T-helper 17 cell (primary cell): ENCODE results near the gene MTARC1. TPM values are rescaled to one million over a fixed set of nuclear protein-coding genes. Genes with fewer than 3 reads are reported as not detected.
A peak's percentile ranks its signal among the peaks of the same experiment; 100 is the strongest.

ENCODE experiments used
- ATAC-seq: fragments of 150-1000 bp; cut with Tn5 transposase; 2 replicates; pipeline ENCODE4 v1.10.0; 2021; ENCODE audit warnings: mild to moderate bottlenecking, moderate library complexity
- DNase-seq, 3 donors: peaks; one replicate each; pipeline versions ENCODE4 v3.0.0 to v3.0.0-alpha.2; 2020 to 2021
- H3K9me3 ChIP-seq: one replicate; pipeline ENCODE4 v1.7.0; 2013; ENCODE audit warnings: low read length, mild to moderate bottlenecking; ENCODE audit not compliant: control insufficient read depth, poor library complexity, severe bottlenecking
- H3K27ac Mint-ChIP-seq: one replicate; pipeline ENCODE4 v1.8.0; 2022; ENCODE audit warnings: mild to moderate bottlenecking, moderate library complexity, mixed read lengths
- H3K27me3 Mint-ChIP-seq: one replicate; pipeline ENCODE4 v1.8.0; 2022; ENCODE audit warnings: mixed read lengths
- H3K36me3 Mint-ChIP-seq: one replicate; pipeline ENCODE4 v1.8.0; 2022; ENCODE audit warnings: low read depth, mixed read lengths
- H3K4me1 Mint-ChIP-seq: one replicate; pipeline ENCODE4 v1.8.0; 2022; ENCODE audit warnings: mild to moderate bottlenecking, mixed read lengths
- H3K4me3 Mint-ChIP-seq: one replicate; pipeline ENCODE4 v1.8.0; 2022; ENCODE audit warnings: mild to moderate bottlenecking, moderate library complexity, mixed read lengths
- total RNA-seq, 4 donors: library from RNA in 2 of 4; stranded (reverse) in 2 of 4; gene quantifications; one replicate each; pipeline ENCODE4 v1.2.3 and lab custom pipeline; 2022 to 2026

Gene MTARC1
- total RNA-seq, result under 1 TPM in 1 of 2 donors, not detected in 1; 0.75 TPM
- total RNA-seq (lab: John Stamatoyannopoulos, UW), result 0 to 0.23 reads per million in 2 donors

- Mint-ChIP-seq H3K27me3 (peaks cover 64% of the 10 kb centered on the region), H3K4me1 (peaks cover 4% of the 10 kb centered on the region), H3K36me3 (no peaks in the 10 kb centered on the region), H3K27ac (no peak within 1 kb of the TSS), H3K4me3 (peak within 1 kb of the TSS; percentile 60)
- ATAC-seq, result peak; percentile 36
- H3K9me3 ChIP-seq, result peaks cover 2% of the 10 kb centered on the region
- no peak for DNase-seq
Measured at GRCh38 chr1:220786337-220787068, at the start of gene MTARC1. MTARC1 (plus strand) TSS chr1:220786913; CDS start chr1:220786945, 32 bp downstream.

- Mint-ChIP-seq H3K4me1 (no peaks in the 10 kb centered on the region), H3K36me3 (peaks cover 3% of the 10 kb centered on the region), H3K27me3 (peaks cover 57% of the 10 kb centered on the region), H3K4me3 (no peak overlapping the region), H3K27ac (no peak overlapping the region)
- no peaks in the 10 kb centered on the region for H3K9me3 ChIP-seq
- ATAC-seq (no peak), DNase-seq (no peak)
Measured at GRCh38 chr1:220741349-220741748, 45.4 kb upstream of the MTARC1 start.

- H3K36me3 Mint-ChIP-seq, result peaks cover under 1% of the 10 kb centered on the region
- peaks cover 59% of the 10 kb centered on the region for H3K27me3 Mint-ChIP-seq
- no peak overlapping the region for H3K27ac Mint-ChIP-seq
- H3K4me3 Mint-ChIP-seq, result no peak overlapping the region
- no peaks in the 10 kb centered on the region for H3K9me3 ChIP-seq
- no peak for DNase-seq
- ATAC-seq, result no peak
- H3K4me1 Mint-ChIP-seq, result no peaks in the 10 kb centered on the region
Measured at GRCh38 chr1:220741825-220742224, 44.9 kb upstream of the MTARC1 start.

- ATAC-seq (no peak), DNase-seq (no peak)
- H3K27ac Mint-ChIP-seq, result no peak overlapping the region
- H3K4me3 Mint-ChIP-seq, result no peak overlapping the region
- no peaks in the 10 kb centered on the region for H3K36me3 Mint-ChIP-seq
- peaks cover 65% of the 10 kb centered on the region for H3K27me3 Mint-ChIP-seq
- no peaks in the 10 kb centered on the region for H3K4me1 Mint-ChIP-seq
- no peaks in the 10 kb centered on the region for H3K9me3 ChIP-seq
Measured at GRCh38 chr1:220742520-220742919, 44.2 kb upstream of the MTARC1 start.

GRCh38 chr1:220746851-220747250 lies 39.9 kb upstream of the MTARC1 start:
- Mint-ChIP-seq H3K27me3 (peaks cover 79% of the 10 kb centered on the region), H3K4me3 (no peak overlapping the region)
- no peak for ATAC-seq

GRCh38 chr1:220747437-220748088 lies 39.1 kb upstream of the MTARC1 start:
- peak overlapping the region; percentile 69 for H3K4me3 Mint-ChIP-seq
- DNase-seq, result no peak
- H3K27me3 Mint-ChIP-seq, result peaks cover 78% of the 10 kb centered on the region
- ATAC-seq, result no peak
- H3K36me3 Mint-ChIP-seq, result no peaks in the 10 kb centered on the region
- H3K27ac Mint-ChIP-seq, result no peak overlapping the region
- peaks cover 13% of the 10 kb centered on the region for H3K4me1 Mint-ChIP-seq
- H3K9me3 ChIP-seq, result no peaks in the 10 kb centered on the region

More at GRCh38 chr1:220746851-220747250, 39.9 kb upstream of the MTARC1 start:
- no peak overlapping the region for H3K27ac Mint-ChIP-seq
- peaks cover 9% of the 10 kb centered on the region for H3K4me1 Mint-ChIP-seq
- no peak for DNase-seq
- no peaks in the 10 kb centered on the region for H3K9me3 ChIP-seq
- H3K36me3 Mint-ChIP-seq, result no peaks in the 10 kb centered on the region

GRCh38 chr1:220748089-220748934 lies 38.4 kb upstream of the MTARC1 start, which contains the start of gene MTARC2:
MTARC2 (plus strand) TSS chr1:220748322; CDS start chr1:220748532, 210 bp downstream.
- H3K4me3 Mint-ChIP-seq, result peak within 1 kb of the TSS; percentile 70
- ATAC-seq, result peak; percentile 68
- H3K9me3 ChIP-seq, result no peaks in the 10 kb centered on the region
- H3K27ac Mint-ChIP-seq, result no peak within 1 kb of the TSS
- peaks cover 74% of the 10 kb centered on the region for H3K27me3 Mint-ChIP-seq
- H3K36me3 Mint-ChIP-seq, result no peaks in the 10 kb centered on the region
- H3K4me1 Mint-ChIP-seq, result peaks cover 13% of the 10 kb centered on the region
- DNase-seq, result no peak

- no peaks in the 10 kb centered on the region for H3K9me3 ChIP-seq
- ATAC-seq, result no peak
- H3K27me3 Mint-ChIP-seq, result peaks cover 68% of the 10 kb centered on the region
- H3K27ac Mint-ChIP-seq, result no peak overlapping the region
- peaks cover 13% of the 10 kb centered on the region for H3K4me1 Mint-ChIP-seq
- H3K36me3 Mint-ChIP-seq, result no peaks in the 10 kb centered on the region
- DNase-seq, result no peak
- H3K4me3 Mint-ChIP-seq, result peak overlapping the region; percentile 70
Measured at GRCh38 chr1:220748936-220749335, 37.8 kb upstream of the MTARC1 start.

- H3K4me1 Mint-ChIP-seq, result peaks cover 15% of the 10 kb centered on the region
- H3K4me3 Mint-ChIP-seq, result no peak overlapping the region
- ATAC-seq (no peak), DNase-seq (no peak)
- H3K9me3 ChIP-seq, result no peaks in the 10 kb centered on the region
- H3K27me3 Mint-ChIP-seq, result peaks cover 75% of the 10 kb centered on the region
- no peak overlapping the region for H3K27ac Mint-ChIP-seq
- H3K36me3 Mint-ChIP-seq, result no peaks in the 10 kb centered on the region
Measured at GRCh38 chr1:220750131-220750515, 36.6 kb upstream of the MTARC1 start.

GRCh38 chr1:220751111-220751510 lies 35.6 kb upstream of the MTARC1 start:
- no peak overlapping the region for H3K4me3 Mint-ChIP-seq
- ATAC-seq, result no peak
- H3K9me3 ChIP-seq, result no peaks in the 10 kb centered on the region
- no peaks in the 10 kb centered on the region for H3K36me3 Mint-ChIP-seq
- peaks cover 15% of the 10 kb centered on the region for H3K4me1 Mint-ChIP-seq
- no peak overlapping the region for H3K27ac Mint-ChIP-seq
- DNase-seq, result no peak
- peaks cover 76% of the 10 kb centered on the region for H3K27me3 Mint-ChIP-seq

- H3K4me3 Mint-ChIP-seq, result no peak overlapping the region
- H3K36me3 Mint-ChIP-seq, result peaks cover 2% of the 10 kb centered on the region
- H3K27ac Mint-ChIP-seq, result no peak overlapping the region
- H3K9me3 ChIP-seq, result no peaks in the 10 kb centered on the region
- H3K4me1 Mint-ChIP-seq, result peaks cover 6% of the 10 kb centered on the region
- no peak for DNase-seq
- peaks cover 65% of the 10 kb centered on the region for H3K27me3 Mint-ChIP-seq
- ATAC-seq, result no peak
Measured at GRCh38 chr1:220754212-220754917, 32.3 kb upstream of the MTARC1 start.

- DNase-seq (no peak), ATAC-seq (no peak)
- peaks cover 65% of the 10 kb centered on the region for H3K27me3 Mint-ChIP-seq
- H3K4me1 Mint-ChIP-seq, result peaks cover 6% of the 10 kb centered on the region
- H3K27ac Mint-ChIP-seq, result no peak overlapping the region
- peaks cover 2% of the 10 kb centered on the region for H3K36me3 Mint-ChIP-seq
- no peak overlapping the region for H3K4me3 Mint-ChIP-seq
- no peaks in the 10 kb centered on the region for H3K9me3 ChIP-seq
Measured at GRCh38 chr1:220754918-220755295, 31.8 kb upstream of the MTARC1 start.
